HepG2 (cell line): ENCODE data around the gene RNF114. TPM values are rescaled to one million over a fixed set of nuclear protein-coding genes. Genes with fewer than 3 reads are reported as not detected.

Experiments used
- ATF6 ChIP-seq: sonication (generic); formaldehyde crosslinking; conservative IDR thresholded peaks from 2 replicates; pipeline ENCODE4 v1.4.0; 2020; ENCODE audit warnings: missing genetic modification reagents
- EP300 ChIP-seq, 3 experiments: sonication (generic) in 1 of 3; formaldehyde crosslinking in 1 of 3; IDR thresholded peaks; 2 replicates each; pipeline versions ENCODE4 v1.5.1 to v1.6.1; 2011 to 2020; ENCODE audit warnings: low read depth in 2 of 3, low read length in 2 of 3, borderline replicate concordance in 1 of 3, improper control_type of control experiment in 1 of 3, mild to moderate bottlenecking in 1 of 3, missing genetic modification reagents in 1 of 3, moderate library complexity in 1 of 3
- FOXA3 ChIP-seq: IDR thresholded peaks from 2 replicates; pipeline ENCODE4 v1.6.1; 2016; ENCODE audit warnings: missing genetic modification reagents, missing compliant biosample characterization
- KDM4B ChIP-seq: sonication (generic); formaldehyde crosslinking; IDR thresholded peaks from 2 replicates; pipeline ENCODE4 v1.4.0; 2020; ENCODE audit warnings: missing genetic modification reagents
- KLF9 ChIP-seq: IDR thresholded peaks from 2 replicates; pipeline ENCODE4 v1.6.1; 2016; ENCODE audit warnings: low read depth
- LCORL ChIP-seq, 2 experiments: fragments of 450-650 bp in 1 of 2; sonication (generic) in 1 of 2; formaldehyde crosslinking in 1 of 2; IDR thresholded peaks; 2 replicates each; pipeline versions ENCODE4 v1.5.0 to v1.6.1; 2017 to 2020; ENCODE audit warnings: antibody characterized with exemption in 1 of 2, missing genetic modification reagents in 1 of 2
- NFE2 ChIP-seq: sonication (generic); formaldehyde crosslinking; IDR thresholded peaks from 2 replicates; pipeline ENCODE4 v1.4.0; 2020; ENCODE audit warnings: missing genetic modification reagents
- SMAD1 ChIP-seq: sonication (generic); formaldehyde crosslinking; IDR thresholded peaks from 2 replicates; pipeline ENCODE4 v1.4.0; 2020; ENCODE audit warnings: missing genetic modification reagents, low read depth, mild to moderate bottlenecking, borderline replicate concordance
- SMARCE1 ChIP-seq: fragments of 450-650 bp; IDR thresholded peaks from 2 replicates; pipeline ENCODE4 v1.6.1; 2017; ENCODE audit warnings: borderline replicate concordance
- SNRNP70 ChIP-seq: fragments of 200-400 bp; formaldehyde crosslinking; IDR thresholded peaks from 2 replicates; pipeline ENCODE4 v1.6.1; 2017; ENCODE audit warnings: mild to moderate bottlenecking, low read depth, low read length, moderate library complexity
- SP4 ChIP-seq: sonication (generic); formaldehyde crosslinking; IDR thresholded peaks from 2 replicates; pipeline ENCODE4 v1.8.1; 2023; ENCODE audit warnings: mild to moderate bottlenecking, missing genetic modification reagents
- ZBTB43 ChIP-seq: sonication (generic); formaldehyde crosslinking; conservative IDR thresholded peaks from 2 replicates; pipeline ENCODE4 v1.4.0; 2020; ENCODE audit warnings: missing genetic modification reagents
- ZNF12 ChIP-seq: sonication (generic); formaldehyde crosslinking; IDR thresholded peaks from 2 replicates; pipeline ENCODE4 v1.5.0; 2020; ENCODE audit warnings: missing genetic modification reagents
- ZNF138 ChIP-seq: sonication (generic); formaldehyde crosslinking; IDR thresholded peaks from 2 replicates; pipeline ENCODE4 v1.5.0; 2020; ENCODE audit warnings: mild to moderate bottlenecking, low read depth, missing genetic modification reagents
- ZNF160 ChIP-seq: sonication (generic); formaldehyde crosslinking; IDR thresholded peaks from 2 replicates; pipeline ENCODE4 v1.8.0; 2022; ENCODE audit warnings: mild to moderate bottlenecking, inconsistent platforms, missing genetic modification reagents
- ZNF407 ChIP-seq: sonication (generic); formaldehyde crosslinking; IDR thresholded peaks from one replicate; pipeline ENCODE4 v1.5.1; 2020; ENCODE audit warnings: mild to moderate bottlenecking, missing genetic modification reagents; ENCODE audit errors: not compliant biosample characterization
- ZNF441 ChIP-seq: sonication (generic); formaldehyde crosslinking; IDR thresholded peaks from 2 replicates; pipeline ENCODE4 v1.7.0; 2021; ENCODE audit warnings: missing genetic modification reagents, borderline replicate concordance
- ZNF549 ChIP-seq: sonication (generic); formaldehyde crosslinking; IDR thresholded peaks from 2 replicates; pipeline ENCODE4 v1.5.0; 2020; ENCODE audit warnings: missing genetic modification reagents
- polyA plus RNA-seq, 8 experiments: library from polyadenylated mRNA; depleted of rRNA in 3 of 8; stranded (reverse) in 7 of 8; unstranded in 1 of 8; fragments of >200 nt; fragmentation: Illumina TruSeq in 4 of 8; extraction: Trizol in 4 of 8; gene quantifications; 2 replicates each; pipeline versions ENCODE4 v1.2.1 to v1.2.3, GENCODE V29; 2011 to 2016; ENCODE audit warnings: low read depth in 4 of 8, missing spikeins in 1 of 8, mixed read lengths in 1 of 8; ENCODE audit not compliant: insufficient read depth in 1 of 8
- total RNA-seq, 5 experiments: library from RNA; depleted of rRNA; stranded (reverse); fragments of >200 nt; fragmentation: Illumina TruSeq; extraction: Trizol; gene quantifications; 2 replicates each; pipeline ENCODE4 v1.2.3, GENCODE V29; 2016; ENCODE audit warnings: low read depth in 1 of 5

Gene RNF114
- total and polyA plus RNA-seq, 2 of the 13 experiments (the other 11 are each of a cell fraction or from before 2014, with no cell fraction given): 119 to 126 TPM

GRCh38 chr20:49928411-49929141 lies 7.6 kb upstream of the RNF114 start (continued):
- TF ChIP-seq ZNF407 (CRISPR knock-in tag) (no peak), ZNF441 (CRISPR knock-in tag) (no peak), SNRNP70 (no peak), ZBTB43 (CRISPR knock-in tag) (no peak), FOXA3 (CRISPR knock-in tag) (peak; percentile 57; the same call in 1 of the 2 replicates), ZNF549 (no peak), ZNF12 (CRISPR knock-in tag) (no peak), NFE2 (CRISPR knock-in tag) (no peak), LCORL (IDR thresholded peaks at IDR 0.05) (no peak), LCORL (CRISPR knock-in tag; IDR thresholded peaks at IDR 0.05) (0 out of 2 replicates have a peak, but pooled peaks have one; percentile 59), EP300 (IDR thresholded peaks at IDR 0.05; ENCODE audit: low read depth in 2 of 2, low read length in 2 of 2) (peak in 1 of 2 experiments; percentile 56; a peak in 1 of 4 replicates), EP300 (CRISPR knock-in tag; IDR thresholded peaks at IDR 0.05; ENCODE audit: borderline replicate concordance) (no peak), ZNF160 (CRISPR knock-in tag) (no peak), SMAD1 (CRISPR knock-in tag) (no peak), SP4 (CRISPR knock-in tag) (no peak), ZNF138 (CRISPR knock-in tag) (no peak), SMARCE1 (no peak), ATF6 (CRISPR knock-in tag) (no peak), KDM4B (no peak), KLF9 (CRISPR knock-in tag) (no peak)
